Measurements from ENCODE around the gene GALNT2.

DNA sequence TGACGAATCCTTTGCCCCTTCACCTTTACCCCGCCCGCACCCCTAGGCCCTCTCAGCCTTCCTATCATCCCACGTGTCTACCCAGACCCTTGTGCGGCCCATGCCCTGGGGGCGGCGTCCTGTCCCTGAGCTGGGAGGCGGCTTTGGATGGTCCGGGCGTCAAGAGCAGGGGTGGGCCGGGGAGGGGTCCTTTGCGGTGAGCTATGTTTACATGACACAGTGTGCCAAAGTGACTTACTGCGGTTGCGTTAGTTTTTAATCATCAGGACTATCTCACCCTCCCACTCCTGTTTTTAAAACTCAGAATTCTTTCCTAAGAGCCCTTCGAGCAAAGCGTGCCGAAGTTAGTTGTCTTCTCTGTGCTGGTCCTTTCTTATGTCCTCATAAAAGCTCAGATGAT, 214.5 kb downstream of the GALNT2 start:
- TF ChIP-seq KLF10 (CRISPR knock-in tag; IDR thresholded peaks at IDR 0.05) (no peak), TRIM28 (IDR thresholded peaks at IDR 0.05) (no peak), CBX8 (IDR thresholded peaks at IDR 0.05; ENCODE audit: borderline replicate concordance, extremely low read depth, low read depth, low read length, poor library complexity, severe bottlenecking) (no peak), FOXJ3 (CRISPR knock-in tag; IDR thresholded peaks at IDR 0.05) (no peak), MAZ (CRISPR knock-in tag; conservative IDR thresholded peaks at IDR 0.05 in 1 of 2, IDR thresholded peaks at IDR 0.05 in 1 of 2) (no peak), TCF7 (IDR thresholded peaks at IDR 0.05; ENCODE audit: borderline replicate concordance) (no peak), ZBTB17 (CRISPR knock-in tag; IDR thresholded peaks at IDR 0.05) (no peak), NR2C2 (CRISPR knock-in tag; IDR thresholded peaks at IDR 0.05) (no peak), NR2C2 (tag; IDR thresholded peaks at IDR 0.05) (no peak), ARNT (IDR thresholded peaks at IDR 0.05) (no peak), GATA2 (CRISPR knock-in tag; IDR thresholded peaks at IDR 0.05) (no peak), CEBPB (tag; IDR thresholded peaks at IDR 0.05) (no peak)
- TF ChIP-seq, protein P1, sequence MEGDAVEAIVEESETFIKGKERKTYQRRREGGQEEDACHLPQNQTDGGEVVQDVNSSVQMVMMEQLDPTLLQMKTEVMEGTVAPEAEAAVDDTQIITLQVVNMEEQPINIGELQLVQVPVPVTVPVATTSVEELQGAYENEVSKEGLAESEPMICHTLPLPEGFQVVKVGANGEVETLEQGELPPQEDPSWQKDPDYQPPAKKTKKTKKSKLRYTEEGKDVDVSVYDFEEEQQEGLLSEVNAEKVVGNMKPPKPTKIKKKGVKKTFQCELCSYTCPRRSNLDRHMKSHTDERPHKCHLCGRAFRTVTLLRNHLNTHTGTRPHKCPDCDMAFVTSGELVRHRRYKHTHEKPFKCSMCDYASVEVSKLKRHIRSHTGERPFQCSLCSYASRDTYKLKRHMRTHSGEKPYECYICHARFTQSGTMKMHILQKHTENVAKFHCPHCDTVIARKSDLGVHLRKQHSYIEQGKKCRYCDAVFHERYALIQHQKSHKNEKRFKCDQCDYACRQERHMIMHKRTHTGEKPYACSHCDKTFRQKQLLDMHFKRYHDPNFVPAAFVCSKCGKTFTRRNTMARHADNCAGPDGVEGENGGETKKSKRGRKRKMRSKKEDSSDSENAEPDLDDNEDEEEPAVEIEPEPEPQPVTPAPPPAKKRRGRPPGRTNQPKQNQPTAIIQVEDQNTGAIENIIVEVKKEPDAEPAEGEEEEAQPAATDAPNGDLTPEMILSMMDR (IDR thresholded peaks at IDR 0.05 in 2 of 3, conservative IDR thresholded peaks at IDR 0.05 in 1 of 3; ENCODE audit: insufficient read depth in 2 of 3, low read depth in 1 of 3, low read length in 3 of 3), result no peak
- TF ChIP-seq, protein P2, sequence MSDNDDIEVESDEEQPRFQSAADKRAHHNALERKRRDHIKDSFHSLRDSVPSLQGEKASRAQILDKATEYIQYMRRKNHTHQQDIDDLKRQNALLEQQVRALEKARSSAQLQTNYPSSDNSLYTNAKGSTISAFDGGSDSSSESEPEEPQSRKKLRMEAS (CRISPR knock-in tag; IDR thresholded peaks at IDR 0.05), result no peak

All from K562 (cell line).